ENCODE measurements around the gene RIPOR2.

DNA sequence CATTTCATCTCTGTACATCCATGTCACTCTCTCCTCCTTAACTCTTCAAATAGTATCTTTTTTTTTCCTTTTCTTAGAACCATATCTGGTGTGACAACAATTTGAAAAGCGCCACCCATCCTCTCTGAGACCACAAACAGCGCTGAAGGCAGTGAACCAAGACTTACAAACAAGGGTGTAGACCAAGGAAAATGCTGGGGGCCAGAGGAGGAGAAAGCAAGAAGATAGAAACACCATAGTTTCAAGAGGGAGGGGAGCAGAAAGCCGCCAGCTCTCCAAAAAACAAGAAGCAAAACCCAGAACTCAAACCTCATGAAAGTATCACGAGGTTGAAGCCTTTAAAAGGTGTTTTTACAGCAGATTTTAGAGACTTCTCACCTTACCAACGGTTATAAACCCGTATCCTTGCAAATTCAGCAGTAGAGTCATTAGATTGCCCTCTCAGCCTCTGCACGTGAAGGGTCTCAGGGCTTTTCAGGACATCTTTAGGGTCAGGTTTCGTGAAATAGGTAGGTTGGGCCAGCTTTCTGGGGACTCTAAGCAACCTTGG, 13.3 kb upstream of the RIPOR2 start:
- TF ChIP-seq EZH2 (IDR thresholded peaks at IDR 0.05; ENCODE audit: low read depth, unreplicated experiment) = no peak
- TF ChIP-seq, protein P1, sequence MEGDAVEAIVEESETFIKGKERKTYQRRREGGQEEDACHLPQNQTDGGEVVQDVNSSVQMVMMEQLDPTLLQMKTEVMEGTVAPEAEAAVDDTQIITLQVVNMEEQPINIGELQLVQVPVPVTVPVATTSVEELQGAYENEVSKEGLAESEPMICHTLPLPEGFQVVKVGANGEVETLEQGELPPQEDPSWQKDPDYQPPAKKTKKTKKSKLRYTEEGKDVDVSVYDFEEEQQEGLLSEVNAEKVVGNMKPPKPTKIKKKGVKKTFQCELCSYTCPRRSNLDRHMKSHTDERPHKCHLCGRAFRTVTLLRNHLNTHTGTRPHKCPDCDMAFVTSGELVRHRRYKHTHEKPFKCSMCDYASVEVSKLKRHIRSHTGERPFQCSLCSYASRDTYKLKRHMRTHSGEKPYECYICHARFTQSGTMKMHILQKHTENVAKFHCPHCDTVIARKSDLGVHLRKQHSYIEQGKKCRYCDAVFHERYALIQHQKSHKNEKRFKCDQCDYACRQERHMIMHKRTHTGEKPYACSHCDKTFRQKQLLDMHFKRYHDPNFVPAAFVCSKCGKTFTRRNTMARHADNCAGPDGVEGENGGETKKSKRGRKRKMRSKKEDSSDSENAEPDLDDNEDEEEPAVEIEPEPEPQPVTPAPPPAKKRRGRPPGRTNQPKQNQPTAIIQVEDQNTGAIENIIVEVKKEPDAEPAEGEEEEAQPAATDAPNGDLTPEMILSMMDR (conservative IDR thresholded peaks at IDR 0.05; ENCODE audit: low read depth in 2 of 2) = no peak
- no peak for TF ChIP-seq EZH2phosphoT487 (IDR thresholded peaks at IDR 0.05; ENCODE audit: unreplicated experiment)
- TF ChIP-seq POLR2AphosphoS5 (IDR thresholded peaks at IDR 0.05; ENCODE audit: low read depth) = no peak
- no peak for TF ChIP-seq CREB1 (CRISPR knock-in tag; IDR thresholded peaks at IDR 0.05; ENCODE audit: low read depth)

All from GM23338 (cell line).